Vagina (tissue), 2 donors: ENCODE data around the gene ZBTB7C.

Experiments
- CTCF ChIP-seq, 3 experiments: fragments of 450-650 bp in 2 of 3; fragments of 200-600 bp in 1 of 3; sonication (generic) in 1 of 3; IDR thresholded peaks; one replicate each; pipeline ENCODE4 v1.5.1; 2017 to 2019; ENCODE audit warnings: antibody characterized with exemption in 3 of 3, mild to moderate bottlenecking in 2 of 3, moderate library complexity in 2 of 3
- POLR2AphosphoS5 ChIP-seq, 2 donors: sonication (generic); formaldehyde crosslinking; IDR thresholded peaks; one replicate each; pipeline ENCODE4 v1.9.0; 2017; ENCODE audit warnings: antibody characterized with exemption in 2 of 2, mild to moderate bottlenecking in 2 of 2, low read depth in 1 of 2; ENCODE audit not compliant: insufficient read depth in 1 of 2

GRCh38 chr18:48202006-48202348 is 207.2 kb downstream of the ZBTB7C start:
- TF ChIP-seq CTCF (IDR thresholded peaks at IDR 0.05): no peak
- no peak for TF ChIP-seq POLR2AphosphoS5 (IDR thresholded peaks at IDR 0.05; ENCODE audit: insufficient read depth in 1 of 2, low read depth in 1 of 2)
